HEK293 (cell line): Measurements from ENCODE around the gene PTRH2.

Experiments used
- CTCF ChIA-PET: fragments of 350-600 bp; formaldehyde crosslinking; extraction: SDS; loops from one replicate; lab custom pipeline; 2021; ENCODE audit warnings: antibody characterized with exemption; lab: Yijun Ruan, JAX
- POLR2A ChIA-PET: fragments of 300-600 bp; formaldehyde crosslinking; extraction: SDS; loops from one replicate; lab custom pipeline; 2020; ENCODE audit warnings: antibody characterized with exemption, inconsistent platforms; lab: Yijun Ruan, JAX
- H3K27ac ChIP-seq: fragments of 200-500 bp; sonication (Bioruptor generic); 2 replicates; pipeline ENCODE4 v1.5.1; 2014; ENCODE audit warnings: low read depth, low read length, control low read depth, inconsistent platforms; ENCODE audit errors: extremely low read depth
- H3K36me3 ChIP-seq, 2 experiments: fragments of 200-500 bp in 1 of 2; sonication (Bioruptor generic) in 1 of 2; 1 replicate in 1 of 2; 2 replicates in 1 of 2; pipeline ENCODE4 v1.5.1; 2014 to 2017; ENCODE audit warnings: inconsistent platforms in 2 of 2, low read length in 2 of 2; ENCODE audit not compliant: control insufficient read depth in 2 of 2, insufficient read depth in 1 of 2
- H3K4me1 ChIP-seq: fragments of 200-500 bp; sonication (Bioruptor generic); 2 replicates; pipeline ENCODE4 v1.5.1; 2014; ENCODE audit warnings: mild to moderate bottlenecking, low read length, inconsistent platforms; ENCODE audit not compliant: control insufficient read depth, insufficient read depth
- H3K4me3 ChIP-seq: 2 replicates; pipeline ENCODE4 v1.5.1; 2011; ENCODE audit warnings: low read depth, mild to moderate bottlenecking, control low read depth, low read length, moderate library complexity
- H3K9me3 ChIP-seq: fragments of 200-500 bp; sonication (Bioruptor generic); 2 replicates; pipeline ENCODE4 v1.5.1; 2014; ENCODE audit warnings: low read depth, low read length, inconsistent platforms; ENCODE audit not compliant: control insufficient read depth, insufficient read depth
- KLF10 ChIP-seq: fragments of 450-650 bp; IDR thresholded peaks from 2 replicates; pipeline ENCODE4 v1.5.1; 2018; ENCODE audit warnings: missing biosample characterization, mild to moderate bottlenecking, missing genetic modification characterization
- KLF8 ChIP-seq: fragments of 450-650 bp; formaldehyde crosslinking; IDR thresholded peaks from 2 replicates; pipeline ENCODE4 v1.5.1; 2016; ENCODE audit warnings: missing biosample characterization, missing genetic modification characterization
- OSR2 ChIP-seq: fragments of 450-650 bp; formaldehyde crosslinking; IDR thresholded peaks from 2 replicates; pipeline ENCODE4 v1.5.1; 2016; ENCODE audit warnings: missing biosample characterization, missing genetic modification characterization
- SP3 ChIP-seq: fragments of 450-650 bp; formaldehyde crosslinking; IDR thresholded peaks from 2 replicates; pipeline ENCODE4 v1.5.1; 2016; ENCODE audit warnings: missing biosample characterization, missing genetic modification characterization
- SP7 ChIP-seq: fragments of 450-650 bp; formaldehyde crosslinking; IDR thresholded peaks from 2 replicates; pipeline ENCODE4 v1.5.1; 2016; ENCODE audit warnings: missing biosample characterization, missing genetic modification characterization
- ZBTB21 ChIP-seq: fragments of 450-650 bp; formaldehyde crosslinking; IDR thresholded peaks from 2 replicates; pipeline ENCODE4 v1.5.1; 2017; ENCODE audit warnings: missing biosample characterization, missing genetic modification characterization
- ZBTB8A ChIP-seq: fragments of 450-650 bp; formaldehyde crosslinking; IDR thresholded peaks from 2 replicates; pipeline ENCODE4 v1.5.1; 2016; ENCODE audit warnings: missing biosample characterization, missing genetic modification characterization
- ZFP37 ChIP-seq: fragments of 450-650 bp; formaldehyde crosslinking; IDR thresholded peaks from 2 replicates; pipeline ENCODE4 v1.5.1; 2016; ENCODE audit warnings: missing biosample characterization, missing genetic modification characterization
- ZNF138 ChIP-seq: fragments of 450-650 bp; formaldehyde crosslinking; IDR thresholded peaks from 2 replicates; pipeline ENCODE4 v1.5.1; 2016; ENCODE audit warnings: missing biosample characterization, missing genetic modification characterization, borderline replicate concordance
- ZNF169 ChIP-seq: fragments of 450-650 bp; formaldehyde crosslinking; IDR thresholded peaks from 2 replicates; pipeline ENCODE4 v1.5.1; 2016; ENCODE audit warnings: missing biosample characterization, missing genetic modification characterization
- ZNF214 ChIP-seq: fragments of 450-650 bp; formaldehyde crosslinking; IDR thresholded peaks from 2 replicates; pipeline ENCODE4 v1.5.1; 2017; ENCODE audit warnings: missing biosample characterization, mild to moderate bottlenecking, missing genetic modification characterization, borderline replicate concordance
- ZNF239 ChIP-seq: fragments of 450-650 bp; formaldehyde crosslinking; IDR thresholded peaks from 2 replicates; pipeline ENCODE4 v1.5.1; 2016; ENCODE audit warnings: missing biosample characterization, missing genetic modification characterization
- ZNF266 ChIP-seq: fragments of 450-650 bp; formaldehyde crosslinking; IDR thresholded peaks from 2 replicates; pipeline ENCODE4 v1.5.1; 2016; ENCODE audit warnings: missing biosample characterization, missing genetic modification characterization, low read depth
- ZNF335 ChIP-seq: fragments of 450-650 bp; formaldehyde crosslinking; conservative IDR thresholded peaks from 2 replicates; pipeline ENCODE4 v1.5.1; 2016; ENCODE audit warnings: missing biosample characterization, missing genetic modification characterization
- ZNF354C ChIP-seq: fragments of 450-650 bp; formaldehyde crosslinking; IDR thresholded peaks from 2 replicates; pipeline ENCODE4 v1.5.1; 2016; ENCODE audit warnings: missing biosample characterization, missing genetic modification characterization, low read depth, borderline replicate concordance
- ZNF362 ChIP-seq: fragments of 450-650 bp; formaldehyde crosslinking; IDR thresholded peaks from 2 replicates; pipeline ENCODE4 v1.5.1; 2016; ENCODE audit warnings: missing biosample characterization, missing genetic modification characterization
- ZNF549 ChIP-seq: fragments of 450-650 bp; IDR thresholded peaks from 2 replicates; pipeline ENCODE4 v1.5.1; 2018; ENCODE audit warnings: missing biosample characterization, missing genetic modification characterization, mild to moderate bottlenecking, inconsistent platforms, moderate library complexity
- ZNF560 ChIP-seq: fragments of 450-650 bp; formaldehyde crosslinking; IDR thresholded peaks from 2 replicates; pipeline ENCODE4 v1.5.1; 2017; ENCODE audit warnings: missing biosample characterization, missing genetic modification characterization, borderline replicate concordance
- ZNF596 ChIP-seq: fragments of 450-650 bp; IDR thresholded peaks from 2 replicates; pipeline ENCODE4 v1.5.0; 2018; ENCODE audit warnings: missing biosample characterization, mild to moderate bottlenecking, missing genetic modification characterization, moderate library complexity
- ZNF660 ChIP-seq: fragments of 450-650 bp; IDR thresholded peaks from 2 replicates; pipeline ENCODE4 v1.5.1; 2018; ENCODE audit warnings: missing biosample characterization, mild to moderate bottlenecking, missing genetic modification characterization
- ZNF692 ChIP-seq: fragments of 450-650 bp; formaldehyde crosslinking; IDR thresholded peaks from 2 replicates; pipeline ENCODE4 v1.5.1; 2016; ENCODE audit warnings: missing biosample characterization, missing genetic modification characterization

Gene PTRH2

GRCh38 chr17:59751955-59752413 is 44.8 kb upstream of the PTRH2 start:
- H3K4me1 ChIP-seq: peaks cover 19% of the 10 kb centered on the region
- CTCF ChIA-PET: interaction anchor here (0.6 to 6.0 kb wide), 11 partner anchors 30 to 532 kb away, joined by 3 to 73 read pairs (median 14); partner anchors contain the start of gene GDPD1

GRCh38 chr17:59748591-59748990 is 41.4 kb upstream of the PTRH2 start:
- Histone ChIP-seq H3K36me3 (peaks cover 3 to 14% of the 10 kb centered on the region in 2 experiments; a peak in 2 of 3 replicates), H3K4me3 (no peak overlapping the region), H3K27ac (no peak overlapping the region), H3K9me3 (no peaks in the 10 kb centered on the region), H3K4me1 (no peaks in the 10 kb centered on the region)
- POLR2A ChIA-PET: interaction anchor here (0.6 to 2.5 kb wide), 4 partner anchors 13 to 295 kb away, joined by 3 to 7 read pairs (median 4); partner anchors contain the start of genes PTRH2 and VMP1
- TF ChIP-seq ZNF169: no peak
- no peak for TF ChIP-seq ZNF266 (tag by site-specific recombination)
- TF ChIP-seq ZNF214 (tag by site-specific recombination): no peak
- no peak for TF ChIP-seq ZNF335 (tag by site-specific recombination)
- TF ChIP-seq ZBTB8A (tag by site-specific recombination): no peak
- TF ChIP-seq ZNF549 (tag by site-specific recombination): no peak
- TF ChIP-seq ZNF354C: no peak
- no peak for TF ChIP-seq ZNF239
- no peak for TF ChIP-seq KLF8 (tag by site-specific recombination)
- TF ChIP-seq ZBTB21 (tag by site-specific recombination): no peak
- no peak for TF ChIP-seq SP7
- TF ChIP-seq ZFP37 (tag by site-specific recombination): no peak
- no peak for TF ChIP-seq ZNF692
- no peak for TF ChIP-seq SP3 (tag by site-specific recombination)
- TF ChIP-seq ZNF660: no peak
- no peak for TF ChIP-seq ZNF362 (tag by site-specific recombination)
- TF ChIP-seq OSR2 (tag by site-specific recombination): no peak
- CTCF ChIA-PET: interaction anchor here (0.6 to 5.5 kb wide), 6 partner anchors 13 to 288 kb away, joined by 3 to 37 read pairs (median 3); no protein-coding TSS in a partner anchor

More at GRCh38 chr17:59751955-59752413, 44.8 kb upstream of the PTRH2 start:
- POLR2A ChIA-PET: interaction anchor here (0.7 to 2.6 kb wide), 4 partner anchors 78 to 107 kb away, joined by 4 to 11 read pairs (median 7); no protein-coding TSS in a partner anchor
- TF ChIP-seq KLF10 (no peak), ZNF596 (tag by site-specific recombination) (no peak), ZNF138 (tag by site-specific recombination) (no peak), ZNF560 (tag by site-specific recombination) (no peak)
- no peak overlapping the region for H3K27ac ChIP-seq
- H3K36me3 ChIP-seq: peaks cover 3 to 6% of the 10 kb centered on the region in 2 experiments; a peak in 2 of 3 replicates
- no peak overlapping the region for H3K4me3 ChIP-seq
- no peaks in the 10 kb centered on the region for H3K9me3 ChIP-seq
